ENCODE measurements around the gene ITIH3. TPM values are rescaled to one million over a fixed set of nuclear protein-coding genes. Genes with fewer than 3 reads are reported as not detected.

ITIH3 gene
- total and polyA plus RNA-seq, 2 of the 8 experiments (the other 6 are each of a cell fraction or from before 2014, with no cell fraction given) = not detected

- H4K20me1 ChIP-seq (replicated peaks in 1 of 2; ENCODE audit: control insufficient read depth in 1 of 2, insufficient read depth in 2 of 2, low read length in 2 of 2) = peaks cover 0 to 3% of the 10 kb centered on the region in 2 experiments
- ChIA-PET POLR2A (ENCODE audit: partially characterized antibody) (interaction anchor here (2.0 kb wide), 1 partner anchor 14 kb away, joined by 10 read pairs; the partner anchor contains the start of gene NEK4), CTCF (ENCODE audit: partially characterized antibody) (interaction anchor here (0.7 to 4.1 kb wide), 7 partner anchors 9 to 65 kb away, joined by 3 to 19 read pairs (median 3); partner anchors contain the start of gene ITIH3)
- H2BK15ac ChIP-seq (ENCODE audit: low read length) = no peak overlapping the region
- no peak overlapping the region for H2BK120ac ChIP-seq (replicated peaks; ENCODE audit: low read depth, low read length)
- H2AFZ ChIP-seq (ENCODE audit: low read length) = no peak overlapping the region
- no peak overlapping the region for H3K18ac ChIP-seq (ENCODE audit: extremely low read depth, low read length)
- no peak overlapping the region for H3K14ac ChIP-seq (ENCODE audit: insufficient read length)
- no peak overlapping the region for H3K4me3 ChIP-seq (ENCODE audit: extremely low read depth in 1 of 4, insufficient read depth in 2 of 4, low read depth in 3 of 4, low read length in 4 of 4)
- no peak overlapping the region for H2AK5ac ChIP-seq (ENCODE audit: low read depth, low read length)
- no peaks in the 10 kb centered on the region for H3K23me2 ChIP-seq (ENCODE audit: low read depth, low read length)
- H4K91ac ChIP-seq (replicated peaks; ENCODE audit: insufficient read length, low read length) = no peak overlapping the region
- H2BK20ac ChIP-seq (ENCODE audit: low read length) = no peak overlapping the region
- no peak overlapping the region for H3K27ac ChIP-seq (ENCODE audit: low read depth, low read length)
- FAIRE-seq (no peak), DNase-seq (ENCODE audit: low read depth in 1 of 2, low spot score in 2 of 2) (no peak)
- no peak overlapping the region for H4K8ac ChIP-seq (ENCODE audit: extremely low read depth, insufficient read depth, low read length)
- no peaks in the 10 kb centered on the region for H3K79me1 ChIP-seq (ENCODE audit: low read depth, low read length)
- H2BK5ac ChIP-seq (ENCODE audit: low read depth, low read length) = no peak overlapping the region; the same call in 1 of the 2 replicates
- H3K9ac ChIP-seq (replicated peaks in 1 of 4; ENCODE audit: extremely low read depth in 1 of 4, low read depth in 3 of 4, low read length in 3 of 4) = no peak overlapping the region
- peak overlapping the region; percentile 69 for H3K4ac ChIP-seq (replicated peaks; ENCODE audit: insufficient read length, low read depth, low read length)
- H3K4me1 ChIP-seq (replicated peaks in 1 of 4; ENCODE audit: control insufficient read depth in 3 of 4, insufficient read depth in 4 of 4, low read length in 3 of 4) = peaks cover 0 to 8% (median 0%) of the 10 kb centered on the region in 4 experiments; a peak in 1 of 7 replicates
- TF ChIP-seq JUND (IDR thresholded peaks at IDR 0.05; ENCODE audit: low read length) (no peak), EGR1 (IDR thresholded peaks at IDR 0.05; ENCODE audit: borderline replicate concordance, low read depth, low read length) (no peak), KDM4A (IDR thresholded peaks at IDR 0.05; ENCODE audit: low read depth, low read length, severe bottlenecking) (no peak), SIN3A (conservative IDR thresholded peaks at IDR 0.05 in 1 of 2, IDR thresholded peaks at IDR 0.05 in 1 of 2; ENCODE audit: low read depth in 1 of 2, low read length in 2 of 2) (no peak), BACH1 (IDR thresholded peaks at IDR 0.05; ENCODE audit: low read length) (no peak), SP2 (IDR thresholded peaks at IDR 0.05; ENCODE audit: low read length) (no peak), POU5F1 (IDR thresholded peaks at IDR 0.05; ENCODE audit: low read depth, low read length) (no peak), CHD2 (IDR thresholded peaks at IDR 0.05; ENCODE audit: low read length) (no peak), BRCA1 (IDR thresholded peaks at IDR 0.05; ENCODE audit: low read depth, low read length) (no peak), PHF8 (conservative IDR thresholded peaks at IDR 0.05; ENCODE audit: low read depth, low read length) (no peak)
- H3K27me3 ChIP-seq (replicated peaks in 1 of 4; ENCODE audit: control insufficient read depth in 3 of 4, extremely low read depth in 1 of 4, insufficient read depth in 3 of 4, low read length in 3 of 4) = no peaks in the 10 kb centered on the region; a peak in 1 of 7 replicates
- H3K56ac ChIP-seq (replicated peaks; ENCODE audit: insufficient read length, low read depth, low read length) = no peak overlapping the region
- H3K23ac ChIP-seq (ENCODE audit: insufficient read length) = no peak overlapping the region
- H3K9me3 ChIP-seq (ENCODE audit: insufficient read depth in 2 of 2, low read depth in 1 of 2, low read length in 1 of 2) = no peaks in the 10 kb centered on the region
- 84% methylated on average over 5 of the region's 5 CpGs; no CpG with 5 or more reads in 1 of the 2 experiments for WGBS, 2 experiments (ENCODE audit: extremely low coverage in 1 of 2, insufficient coverage in 1 of 2, insufficient read length in 1 of 2, insufficient replicate concordance in 2 of 2, low coverage in 1 of 2, low lambda C conversion rate in 2 of 2, missing lambda C conversion rate in 1 of 2)
- no peak overlapping the region for H3K4me2 ChIP-seq (ENCODE audit: insufficient read depth in 1 of 2, low read depth in 2 of 2, low read length in 2 of 2)
- no peak overlapping the region for H4K5ac ChIP-seq (ENCODE audit: insufficient read length, low read depth, low read length)
- no peak overlapping the region for H2BK12ac ChIP-seq (ENCODE audit: low read depth, low read length)
- H3K36me3 ChIP-seq (ENCODE audit: control insufficient read depth in 2 of 4, insufficient read depth in 4 of 4, low read length in 3 of 4) = no peaks in the 10 kb centered on the region; a peak in 1 of 8 replicates
- H3K79me2 ChIP-seq (ENCODE audit: control insufficient read depth in 1 of 2, insufficient read depth in 2 of 2, low read length in 2 of 2) = no peaks in the 10 kb centered on the region
These were observed 9.5 kb upstream of the ITIH3 start for GRCh38 chr3:52784931-52785590.
